GM10248 (cell line): ENCODE data around the gene POU2F3.

Experiments used
- CTCF ChIA-PET: fragments of 300-600 bp; sonication (Branson Sonifier 250); formaldehyde crosslinking; extraction: SDS; loops from one replicate; lab custom pipeline; 2021; ENCODE audit warnings: antibody characterized with exemption; lab: Yijun Ruan, JAX
- POLR2A ChIA-PET: fragments of 350-650 bp; sonication (Branson Sonifier 250); formaldehyde crosslinking; extraction: SDS; loops from one replicate; lab custom pipeline; 2020; ENCODE audit warnings: antibody characterized with exemption; lab: Yijun Ruan, JAX
- DNase-seq: peaks from one replicate; pipeline ENCODE4 v3.0.0; 2012; ENCODE audit errors: extremely low spot score
- CTCF ChIP-seq: IDR thresholded peaks from 2 replicates; pipeline ENCODE4 v1.5.1; 2012; ENCODE audit warnings: mild to moderate bottlenecking, low read depth; ENCODE audit errors: extremely low read depth, missing control alignments, control extremely low read depth

Gene POU2F3

DNA sequence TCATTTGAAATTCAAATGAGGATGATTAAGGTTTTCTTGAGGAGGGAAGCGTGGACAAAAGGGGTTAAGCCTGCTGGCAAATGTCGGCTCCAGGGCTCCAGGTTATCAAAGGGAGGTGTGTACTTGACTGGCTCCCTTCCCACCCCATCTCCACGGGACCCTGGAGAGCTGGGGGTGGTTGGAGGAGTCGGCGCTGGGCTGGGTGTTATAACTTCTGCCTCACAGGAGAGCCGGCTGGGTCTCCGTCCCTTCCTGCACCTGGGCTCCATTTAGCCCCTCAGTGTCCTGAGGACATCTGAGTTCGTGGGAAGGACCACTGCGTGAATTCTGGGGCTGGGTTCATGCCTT lies 15.6 kb downstream of the POU2F3 start:
- no peak for DNase-seq
- TF ChIP-seq CTCF = no peak
- ChIA-PET POLR2A (no interaction called here), CTCF (interaction anchor here (1.2 to 2.0 kb wide), 3 partner anchors 12 to 47 kb away, joined by 3 to 6 read pairs (median 3); no protein-coding TSS in a partner anchor)

DNA sequence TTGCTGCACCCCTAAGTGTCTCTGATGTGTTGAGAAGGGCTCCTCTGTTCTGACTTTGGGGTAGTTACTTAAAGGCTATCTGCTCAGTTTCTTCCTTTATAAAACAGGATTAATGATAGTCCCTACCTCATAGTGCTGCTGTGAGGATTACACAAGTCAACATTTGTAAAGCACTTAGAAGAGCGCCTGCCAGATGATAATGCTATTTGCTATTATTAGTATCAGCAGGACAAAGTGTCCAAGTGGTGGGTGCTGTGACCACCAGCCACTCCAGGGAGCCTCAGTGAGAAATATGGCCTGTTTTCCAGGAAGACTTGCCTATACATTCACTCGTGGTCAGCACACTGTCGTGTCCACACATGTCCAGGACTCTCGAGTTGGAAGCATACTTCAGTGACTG lies 16.2 kb downstream of the POU2F3 start:
- no peak for DNase-seq
- POLR2A ChIA-PET = no interaction called here
- CTCF ChIA-PET = no interaction called here
- no peak for TF ChIP-seq CTCF

GRCh38 chr11:120256779-120257178 lies 16.8 kb downstream of the POU2F3 start:
- no peak for TF ChIP-seq CTCF
- POLR2A ChIA-PET = no interaction called here
- CTCF ChIA-PET = interaction anchor here (2.0 to 8.6 kb wide), 3 partner anchors 8 to 44 kb away, joined by 6 to 66 read pairs (median 20); no protein-coding TSS in a partner anchor
- no peak for DNase-seq

DNA sequence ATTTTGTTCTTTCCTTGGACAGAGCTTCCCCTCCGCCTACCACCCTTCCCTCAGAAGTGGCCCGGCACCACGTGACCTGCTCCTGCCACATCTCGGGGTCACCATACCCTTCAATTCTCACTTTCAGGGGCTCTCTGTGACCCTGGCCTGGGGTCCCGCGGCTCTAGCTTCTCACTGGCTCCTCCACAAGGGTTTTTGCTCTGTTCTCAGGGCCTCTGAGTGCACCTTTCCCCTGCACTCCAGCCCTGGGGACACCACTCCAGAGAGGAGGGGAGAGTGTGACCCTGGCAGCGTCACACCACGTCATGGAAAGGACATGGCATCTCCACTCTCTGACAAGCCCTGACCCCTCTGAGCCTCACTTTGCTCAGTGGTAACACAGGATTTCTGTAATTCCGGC lies 17.4 kb downstream of the POU2F3 start:
- no peak for DNase-seq
- TF ChIP-seq CTCF = no peak
- CTCF ChIA-PET = interaction anchor here (2.0 to 8.6 kb wide), 4 partner anchors 8 to 44 kb away, joined by 6 to 66 read pairs (median 16); no protein-coding TSS in a partner anchor
- POLR2A ChIA-PET = no interaction called here

GRCh38 chr11:120258661-120259060 lies 18.7 kb downstream of the POU2F3 start:
- CTCF ChIA-PET = interaction anchor here (1.0 to 8.6 kb wide), 6 partner anchors 9 to 42 kb away, joined by 3 to 66 read pairs (median 10); no protein-coding TSS in a partner anchor

DNA sequence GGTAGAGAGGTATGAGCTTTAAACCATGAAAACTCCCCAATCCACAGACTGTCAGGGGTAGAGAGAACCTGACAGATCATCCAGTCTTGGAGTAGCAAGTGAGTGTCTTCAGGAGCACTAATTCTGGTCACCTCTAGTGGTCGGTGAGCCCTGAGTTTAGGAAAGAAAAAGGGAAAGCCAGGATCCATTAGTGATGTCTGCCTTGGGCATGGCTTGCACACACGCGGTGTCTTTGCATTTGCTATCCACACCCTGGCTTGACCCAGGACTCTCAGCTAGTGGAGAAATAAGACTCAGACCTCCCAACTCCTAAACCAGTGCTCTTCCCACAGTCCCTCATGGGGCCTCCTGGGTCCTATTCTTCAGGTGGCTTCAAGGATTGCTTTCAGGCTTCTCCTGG lies 19.3 kb downstream of the POU2F3 start:
- no peak for TF ChIP-seq CTCF
- ChIA-PET CTCF (interaction anchor here (1.0 to 8.6 kb wide), 6 partner anchors 9 to 42 kb away, joined by 3 to 66 read pairs (median 12); no protein-coding TSS in a partner anchor), POLR2A (no interaction called here)
- no peak for DNase-seq

More at GRCh38 chr11:120258661-120259060, 18.7 kb downstream of the POU2F3 start:
- no peak for TF ChIP-seq CTCF
- DNase-seq = no peak
- POLR2A ChIA-PET = no interaction called here
